ENCODE data around the gene UBE2E1. TPM values are rescaled to one million over a fixed set of nuclear protein-coding genes. Genes with fewer than 3 reads are reported as not detected.
A peak's percentile ranks its signal among the peaks of the same experiment; 100 is the strongest.

UBE2E1 gene
- total and polyA plus RNA-seq, 2 donors from 2014 or later, result 69.1 to 83.2 TPM

DNA sequence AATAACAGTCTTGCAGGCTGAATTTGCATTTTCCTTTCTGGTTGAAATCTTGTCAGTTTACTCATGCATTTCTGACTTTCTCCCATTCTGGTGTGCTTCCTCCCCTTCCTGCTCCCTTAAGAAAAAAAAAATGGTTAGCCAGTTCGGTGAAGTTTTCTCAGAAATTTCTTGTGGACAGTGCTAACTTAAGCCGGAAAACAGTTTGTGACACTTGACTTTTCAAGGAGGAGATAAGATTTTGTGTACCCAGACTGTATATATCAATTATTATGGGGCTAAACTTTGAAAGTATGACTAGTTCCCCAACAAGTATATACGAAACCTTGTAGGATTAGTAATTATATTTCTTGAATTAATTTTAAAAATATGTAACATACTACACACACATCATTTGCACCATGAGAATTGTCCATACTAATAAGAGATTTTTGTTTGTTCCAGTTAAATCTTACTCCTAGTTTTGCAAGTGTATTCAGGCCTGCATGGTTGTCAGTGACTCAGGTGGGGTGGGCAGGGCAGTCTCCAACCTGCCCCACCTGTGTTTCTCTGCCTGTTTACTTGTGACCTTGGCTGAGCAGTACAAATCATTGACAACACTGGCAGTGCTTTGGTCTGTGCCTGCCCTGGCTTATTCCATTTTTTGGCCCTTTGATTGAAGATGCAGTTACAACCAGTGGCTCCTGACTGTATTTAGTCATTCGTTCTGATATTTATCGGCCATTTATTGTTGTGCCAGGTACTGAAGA is 19.1 kb downstream of the UBE2E1 start:
- H3K9me3 ChIP-seq (ENCODE audit: control insufficient read depth in 2 of 3, insufficient read depth in 1 of 3, low read length in 3 of 3), result no peaks in the 10 kb centered on the region
- intact Hi-C loops (cut with DNase I), result no loop called here
- H3K36me3 ChIP-seq (ENCODE audit: control insufficient read depth in 2 of 3, insufficient read depth in 3 of 3, low read length in 3 of 3), result no peaks in the 10 kb centered on the region
- H3K4me3 ChIP-seq (ENCODE audit: low read length in 3 of 3), result no peak overlapping the region
- no peak overlapping the region for H3K9ac ChIP-seq (ENCODE audit: low read length in 3 of 3)
- TF ChIP-seq, protein P1, sequence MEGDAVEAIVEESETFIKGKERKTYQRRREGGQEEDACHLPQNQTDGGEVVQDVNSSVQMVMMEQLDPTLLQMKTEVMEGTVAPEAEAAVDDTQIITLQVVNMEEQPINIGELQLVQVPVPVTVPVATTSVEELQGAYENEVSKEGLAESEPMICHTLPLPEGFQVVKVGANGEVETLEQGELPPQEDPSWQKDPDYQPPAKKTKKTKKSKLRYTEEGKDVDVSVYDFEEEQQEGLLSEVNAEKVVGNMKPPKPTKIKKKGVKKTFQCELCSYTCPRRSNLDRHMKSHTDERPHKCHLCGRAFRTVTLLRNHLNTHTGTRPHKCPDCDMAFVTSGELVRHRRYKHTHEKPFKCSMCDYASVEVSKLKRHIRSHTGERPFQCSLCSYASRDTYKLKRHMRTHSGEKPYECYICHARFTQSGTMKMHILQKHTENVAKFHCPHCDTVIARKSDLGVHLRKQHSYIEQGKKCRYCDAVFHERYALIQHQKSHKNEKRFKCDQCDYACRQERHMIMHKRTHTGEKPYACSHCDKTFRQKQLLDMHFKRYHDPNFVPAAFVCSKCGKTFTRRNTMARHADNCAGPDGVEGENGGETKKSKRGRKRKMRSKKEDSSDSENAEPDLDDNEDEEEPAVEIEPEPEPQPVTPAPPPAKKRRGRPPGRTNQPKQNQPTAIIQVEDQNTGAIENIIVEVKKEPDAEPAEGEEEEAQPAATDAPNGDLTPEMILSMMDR (IDR thresholded peaks at IDR 0.05; ENCODE audit: borderline replicate concordance, extremely low read depth, insufficient read depth), result no peak
- no peak overlapping the region for H3K27ac ChIP-seq (ENCODE audit: low read depth in 2 of 2, low read length in 2 of 2)
- FAIRE-seq (no peak), DNase-seq (no peak)
- peaks cover 0 to 10% (median 4%) of the 10 kb centered on the region in 3 donors for H3K4me1 ChIP-seq (ENCODE audit: control insufficient read depth in 2 of 3, insufficient read depth in 2 of 3, low read depth in 1 of 3, low read length in 3 of 3)
- no peaks in the 10 kb centered on the region for H3K27me3 ChIP-seq (ENCODE audit: control insufficient read depth, insufficient read depth, low read length)

DNA sequence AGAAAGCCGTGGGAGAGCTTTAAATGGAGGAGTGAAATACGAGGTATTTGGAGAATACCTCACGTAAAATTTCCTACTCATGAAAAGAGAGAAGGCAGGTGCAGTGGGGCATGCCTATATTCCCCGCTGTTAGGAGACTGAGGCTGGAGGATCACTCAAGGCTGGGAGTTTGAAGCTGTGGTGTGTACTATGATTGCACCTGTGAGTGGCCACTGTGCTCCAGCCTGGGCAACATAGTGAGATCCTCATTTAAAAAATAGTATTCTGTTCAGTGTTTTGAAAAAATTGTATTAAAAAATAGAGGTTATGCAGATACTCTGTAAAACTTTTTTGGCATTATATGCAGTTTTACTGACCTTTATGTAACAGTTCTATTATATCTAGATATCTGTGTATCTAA is 20.0 kb downstream of the UBE2E1 start:
- no peak overlapping the region for H3K9ac ChIP-seq (ENCODE audit: low read length in 3 of 3)
- no peaks in the 10 kb centered on the region for H3K27me3 ChIP-seq (ENCODE audit: control insufficient read depth, insufficient read depth, low read length)
- no peaks in the 10 kb centered on the region for H3K36me3 ChIP-seq (ENCODE audit: control insufficient read depth in 2 of 3, insufficient read depth in 3 of 3, low read length in 3 of 3)
- H3K27ac ChIP-seq (ENCODE audit: low read depth in 2 of 2, low read length in 2 of 2), result no peak overlapping the region
- no peak overlapping the region for H3K4me3 ChIP-seq (ENCODE audit: low read length in 3 of 3)
- intact Hi-C loops (cut with DNase I), result no loop called here
- TF ChIP-seq, protein P1 (IDR thresholded peaks at IDR 0.05; ENCODE audit: borderline replicate concordance, extremely low read depth, insufficient read depth), result no peak
- DNase-seq (no peak), FAIRE-seq (no peak)
- no peaks in the 10 kb centered on the region for H3K9me3 ChIP-seq (ENCODE audit: control insufficient read depth in 2 of 3, insufficient read depth in 1 of 3, low read length in 3 of 3)
- H3K4me1 ChIP-seq (ENCODE audit: control insufficient read depth in 2 of 3, insufficient read depth in 2 of 3, low read depth in 1 of 3, low read length in 3 of 3), result peaks cover 0 to 10% (median 8%) of the 10 kb centered on the region in 3 donors

DNA sequence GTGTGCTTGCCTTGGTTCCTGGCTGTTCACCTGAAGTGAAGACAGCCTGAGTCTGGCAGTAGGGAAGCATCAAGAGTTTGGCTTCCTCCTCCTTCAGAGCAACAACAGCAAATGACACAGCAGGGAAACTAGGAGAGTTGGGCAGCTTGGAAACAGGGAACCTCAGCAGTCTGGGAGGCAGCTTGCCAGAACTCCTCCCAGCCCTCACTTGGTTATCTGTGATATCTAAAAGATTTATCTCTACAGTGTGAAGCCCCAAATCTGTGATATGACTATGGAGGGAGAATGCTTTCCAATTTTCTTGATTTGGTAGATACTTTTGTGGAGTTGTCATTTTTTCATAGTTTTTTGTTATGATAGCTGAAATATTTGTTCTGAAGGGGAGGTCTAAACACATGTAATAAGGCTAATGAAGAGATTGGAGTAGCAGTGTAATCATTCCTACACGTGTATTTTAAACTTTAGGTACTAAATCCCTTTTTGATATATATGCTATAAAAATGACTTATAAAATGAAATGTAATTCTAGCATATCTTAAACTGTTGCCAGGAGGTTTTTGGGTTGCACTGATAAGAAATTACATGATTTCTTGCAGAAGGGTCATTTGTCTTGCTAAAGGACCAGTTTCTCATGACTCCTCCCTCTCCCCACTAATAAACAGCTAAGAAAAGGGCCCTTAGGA is 20.8 kb downstream of the UBE2E1 start:
- FAIRE-seq, result no peak

More for the DNA sequence above, 20.8 kb downstream of the UBE2E1 start:
- TF ChIP-seq, protein P1 (IDR thresholded peaks at IDR 0.05; ENCODE audit: borderline replicate concordance, extremely low read depth, insufficient read depth), result no peak
- H3K27me3 ChIP-seq (ENCODE audit: control insufficient read depth, insufficient read depth, low read length), result no peaks in the 10 kb centered on the region
- H3K4me3 ChIP-seq (ENCODE audit: low read length in 3 of 3), result no peak overlapping the region
- no peaks in the 10 kb centered on the region for H3K36me3 ChIP-seq (ENCODE audit: control insufficient read depth in 2 of 3, insufficient read depth in 3 of 3, low read length in 3 of 3)
- peak in 1 of 5 donors; percentile 76 for DNase-seq
- no peaks in the 10 kb centered on the region for H3K9me3 ChIP-seq (ENCODE audit: control insufficient read depth in 2 of 3, insufficient read depth in 1 of 3, low read length in 3 of 3)
- H3K4me1 ChIP-seq (ENCODE audit: control insufficient read depth in 2 of 3, insufficient read depth in 2 of 3, low read depth in 1 of 3, low read length in 3 of 3), result peaks cover 0 to 10% (median 8%) of the 10 kb centered on the region in 3 donors
- H3K9ac ChIP-seq (ENCODE audit: low read length in 3 of 3), result no peak overlapping the region
- H3K27ac ChIP-seq (ENCODE audit: low read depth in 2 of 2, low read length in 2 of 2), result no peak overlapping the region
- intact Hi-C loops (cut with DNase I), result no loop called here

Data from kidney (tissue), 14 donors.